ENCODE results near the gene PAPPA2. TPM values are rescaled to one million over a fixed set of nuclear protein-coding genes. Genes with fewer than 3 reads are reported as not detected.

Gene PAPPA2
- total and polyA plus RNA-seq, 9 of the 15 experiments (the other 6 are each of a cell fraction or from before 2014, with no cell fraction given) = 0.01 to 0.15 (median 0.05) TPM; not detected in 2

DNA sequence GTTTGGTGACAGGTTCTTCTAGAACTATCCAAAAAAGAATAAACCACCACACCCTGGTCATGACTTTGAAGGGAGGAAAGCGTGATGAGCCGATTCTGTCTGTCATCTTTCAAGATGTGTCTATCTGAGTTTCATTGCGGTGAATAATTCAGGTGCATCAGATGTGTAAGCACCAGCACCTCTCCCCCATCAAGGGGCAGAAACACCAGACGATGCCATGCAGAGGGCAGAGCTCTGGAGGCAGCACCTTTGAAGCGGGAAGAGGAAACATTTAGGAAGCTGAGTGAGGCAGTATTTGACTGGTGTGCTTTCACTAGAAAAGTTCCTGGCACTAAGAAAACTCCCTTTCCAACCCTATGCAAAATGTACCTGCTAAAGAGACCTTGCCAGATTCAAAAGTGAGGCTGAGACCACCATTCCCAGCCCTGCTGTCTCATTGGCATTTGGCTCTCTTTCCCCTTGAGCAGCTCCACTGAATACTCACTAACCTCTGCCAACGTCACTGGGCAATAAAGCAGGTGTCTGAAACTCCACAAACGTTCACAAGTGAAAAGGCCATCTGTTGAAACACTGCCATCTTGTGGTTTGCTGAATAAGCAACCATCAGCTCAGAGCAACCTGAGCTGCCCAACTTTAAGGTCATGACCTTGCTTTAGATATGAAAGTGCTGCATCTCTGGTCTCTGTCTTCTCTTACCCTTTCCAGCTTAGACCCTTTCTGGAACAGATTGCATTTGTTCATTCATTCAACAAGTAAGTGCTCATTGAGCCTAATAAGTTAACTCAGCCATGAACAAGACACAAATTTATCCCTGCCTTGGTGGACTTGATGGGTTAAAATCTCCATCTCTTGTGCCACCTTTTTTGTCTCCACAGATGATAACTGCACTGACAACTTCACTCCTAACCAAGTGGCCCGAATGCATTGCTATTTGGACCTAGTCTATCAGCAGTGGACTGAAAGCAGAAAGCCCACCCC is 228.6 kb downstream of the PAPPA2 start (continued):
- TF ChIP-seq, protein P1, sequence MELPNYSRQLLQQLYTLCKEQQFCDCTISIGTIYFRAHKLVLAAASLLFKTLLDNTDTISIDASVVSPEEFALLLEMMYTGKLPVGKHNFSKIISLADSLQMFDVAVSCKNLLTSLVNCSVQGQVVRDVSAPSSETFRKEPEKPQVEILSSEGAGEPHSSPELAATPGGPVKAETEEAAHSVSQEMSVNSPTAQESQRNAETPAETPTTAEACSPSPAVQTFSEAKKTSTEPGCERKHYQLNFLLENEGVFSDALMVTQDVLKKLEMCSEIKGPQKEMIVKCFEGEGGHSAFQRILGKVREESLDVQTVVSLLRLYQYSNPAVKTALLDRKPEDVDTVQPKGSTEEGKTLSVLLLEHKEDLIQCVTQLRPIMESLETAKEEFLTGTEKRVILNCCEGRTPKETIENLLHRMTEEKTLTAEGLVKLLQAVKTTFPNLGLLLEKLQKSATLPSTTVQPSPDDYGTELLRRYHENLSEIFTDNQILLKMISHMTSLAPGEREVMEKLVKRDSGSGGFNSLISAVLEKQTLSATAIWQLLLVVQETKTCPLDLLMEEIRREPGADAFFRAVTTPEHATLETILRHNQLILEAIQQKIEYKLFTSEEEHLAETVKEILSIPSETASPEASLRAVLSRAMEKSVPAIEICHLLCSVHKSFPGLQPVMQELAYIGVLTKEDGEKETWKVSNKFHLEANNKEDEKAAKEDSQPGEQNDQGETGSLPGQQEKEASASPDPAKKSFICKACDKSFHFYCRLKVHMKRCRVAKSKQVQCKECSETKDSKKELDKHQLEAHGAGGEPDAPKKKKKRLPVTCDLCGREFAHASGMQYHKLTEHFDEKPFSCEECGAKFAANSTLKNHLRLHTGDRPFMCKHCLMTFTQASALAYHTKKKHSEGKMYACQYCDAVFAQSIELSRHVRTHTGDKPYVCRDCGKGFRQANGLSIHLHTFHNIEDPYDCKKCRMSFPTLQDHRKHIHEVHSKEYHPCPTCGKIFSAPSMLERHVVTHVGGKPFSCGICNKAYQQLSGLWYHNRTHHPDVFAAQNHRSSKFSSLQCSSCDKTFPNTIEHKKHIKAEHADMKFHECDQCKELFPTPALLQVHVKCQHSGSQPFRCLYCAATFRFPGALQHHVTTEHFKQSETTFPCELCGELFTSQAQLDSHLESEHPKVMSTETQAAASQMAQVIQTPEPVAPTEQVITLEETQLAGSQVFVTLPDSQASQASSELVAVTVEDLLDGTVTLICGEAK (IDR thresholded peaks at IDR 0.05) = no peak
- TF ChIP-seq, protein P1 (CRISPR knock-in tag; IDR thresholded peaks at IDR 0.05) = no peak
- TF ChIP-seq ZNF347 (CRISPR knock-in tag; IDR thresholded peaks at IDR 0.05; ENCODE audit: low read depth) (no peak), TRIM25 (IDR thresholded peaks at IDR 0.05; ENCODE audit: borderline replicate concordance) (no peak), ILF3 (IDR thresholded peaks at IDR 0.05; ENCODE audit: borderline replicate concordance) (no peak), KDM5B (IDR thresholded peaks at IDR 0.05; ENCODE audit: insufficient replicate concordance, low read depth, low read length) (no peak), ZKSCAN8 (CRISPR knock-in tag; IDR thresholded peaks at IDR 0.05) (no peak), RAD21 (CRISPR knock-in tag; conservative IDR thresholded peaks at IDR 0.05 in 1 of 2, IDR thresholded peaks at IDR 0.05 in 1 of 2) (peak; percentile 77 to 78), MAFK (IDR thresholded peaks at IDR 0.05; ENCODE audit: low read length) (peak; percentile 42; the same call in 1 of the 2 replicates), MAFF (IDR thresholded peaks at IDR 0.05; ENCODE audit: low read length) (no peak), FOXA1 (IDR thresholded peaks at IDR 0.05; ENCODE audit: borderline replicate concordance) (no peak), RBM25 (IDR thresholded peaks at IDR 0.05; ENCODE audit: low read depth, low read length, severe bottlenecking) (no peak), DACH1 (IDR thresholded peaks at IDR 0.05; ENCODE audit: partially characterized antibody) (no peak), CCAR2 (IDR thresholded peaks at IDR 0.05; ENCODE audit: low read depth, low read length) (no peak), NR2C1 (IDR thresholded peaks at IDR 0.05) (peak; percentile 72), NR2C1 (tag; IDR thresholded peaks at IDR 0.05) (peak; percentile 80), ESRRA (IDR thresholded peaks at IDR 0.05; ENCODE audit: borderline replicate concordance, low read depth) (peak; percentile 96)
